Adipocyte (in vitro differentiated cells): ENCODE measurements around the gene CSN1S1.
"Not testable (repeated sequence)": the region's sequence is repeated elsewhere in the genome, so short reads cannot be mapped to it uniquely, and the experiment has no call there.

Experiments used
- DNase-seq: peaks from one replicate; pipeline ENCODE4 v3.0.0-alpha.2; 2015; ENCODE audit warnings: low read depth
- H3K27me3 ChIP-seq: replicated peaks from 2 replicates; pipeline ENCODE4 v1.7.0; 2013; ENCODE audit warnings: mild to moderate bottlenecking, low read length, moderate library complexity; ENCODE audit not compliant: control insufficient read depth, insufficient read depth
- H3K36me3 ChIP-seq: 2 replicates; pipeline ENCODE4 v1.7.0; 2013; ENCODE audit warnings: low read length, mild to moderate bottlenecking, moderate library complexity; ENCODE audit not compliant: control insufficient read depth, insufficient read depth, severe bottlenecking
- H3K4me1 ChIP-seq: 2 replicates; pipeline ENCODE4 v1.7.0; 2013; ENCODE audit warnings: mild to moderate bottlenecking, low read length, moderate library complexity; ENCODE audit not compliant: control insufficient read depth, insufficient read depth
- H3K4me3 ChIP-seq: 2 replicates; pipeline ENCODE4 v1.7.0; 2013; ENCODE audit warnings: mild to moderate bottlenecking, low read length, moderate library complexity
- H3K9ac ChIP-seq: 2 replicates; pipeline ENCODE4 v1.7.0; 2013; ENCODE audit warnings: mild to moderate bottlenecking, low read length, moderate library complexity
- H3K9me3 ChIP-seq: 2 replicates; pipeline ENCODE4 v1.7.0; 2013; ENCODE audit warnings: mild to moderate bottlenecking, low read length, moderate library complexity; ENCODE audit not compliant: control insufficient read depth

Gene CSN1S1

GRCh38 chr4:69923782-69924410 lies 7.0 kb upstream of the CSN1S1 start:
- H3K9ac ChIP-seq, H3K9me3 ChIP-seq, H3K4me1 ChIP-seq, H3K27me3 ChIP-seq, DNase-seq, H3K36me3 ChIP-seq, H3K4me3 ChIP-seq: not testable (repeated sequence)

- DNase-seq = no peak
- no peak overlapping the region for H3K9ac ChIP-seq
- H3K9me3 ChIP-seq = no peaks in the 10 kb centered on the region
- no peaks in the 10 kb centered on the region for H3K27me3 ChIP-seq
- H3K4me1 ChIP-seq = peaks cover 9% of the 10 kb centered on the region
- H3K36me3 ChIP-seq = no peaks in the 10 kb centered on the region
- H3K4me3 ChIP-seq = no peak overlapping the region
Measured at GRCh38 chr4:69934150-69934549, 3.3 kb downstream of the CSN1S1 start.

- Histone ChIP-seq H3K27me3 (no peaks in the 10 kb centered on the region), H3K36me3 (no peaks in the 10 kb centered on the region), H3K4me1 (peaks cover 9% of the 10 kb centered on the region), H3K9ac (no peak overlapping the region), H3K9me3 (no peaks in the 10 kb centered on the region), H3K4me3 (no peak overlapping the region)
- peak; percentile 84 for DNase-seq
Measured at GRCh38 chr4:69936566-69936965, 5.7 kb downstream of the CSN1S1 start.

GRCh38 chr4:69951602-69952001 lies 20.7 kb downstream of the CSN1S1 start:
- Histone ChIP-seq H3K36me3 (no peaks in the 10 kb centered on the region), H3K4me1 (peaks cover 9% of the 10 kb centered on the region), H3K27me3 (no peaks in the 10 kb centered on the region), H3K9me3 (no peaks in the 10 kb centered on the region), H3K4me3 (no peak overlapping the region), H3K9ac (no peak overlapping the region)
- no peak for DNase-seq

GRCh38 chr4:69957209-69957608 lies 26.3 kb downstream of the CSN1S1 start:
- H3K9ac ChIP-seq = no peak overlapping the region
- H3K27me3 ChIP-seq = no peaks in the 10 kb centered on the region
- H3K36me3 ChIP-seq = no peaks in the 10 kb centered on the region
- no peak overlapping the region for H3K4me3 ChIP-seq
- H3K4me1 ChIP-seq = peaks cover 16% of the 10 kb centered on the region
- H3K9me3 ChIP-seq = no peaks in the 10 kb centered on the region
- DNase-seq = no peak

GRCh38 chr4:69965628-69966027 lies 34.8 kb downstream of the CSN1S1 start, which contains the start of gene CSN2:
CSN2 (minus strand) TSS chr4:69965728; CDS start chr4:69960995, 4,733 bp downstream.
- H3K36me3 ChIP-seq = no peaks in the 10 kb centered on the region
- no peaks in the 10 kb centered on the region for H3K9me3 ChIP-seq
- no peak within 1 kb of the TSS for H3K9ac ChIP-seq
- H3K4me1 ChIP-seq = no peaks in the 10 kb centered on the region
- H3K27me3 ChIP-seq = no peaks in the 10 kb centered on the region
- no peak for DNase-seq
- no peak within 1 kb of the TSS for H3K4me3 ChIP-seq

- no peak overlapping the region for H3K9ac ChIP-seq
Measured at GRCh38 chr4:69970071-69970470, 39.2 kb downstream of the CSN1S1 start.

GRCh38 chr4:69974631-69975030 lies 43.8 kb downstream of the CSN1S1 start:
- Histone ChIP-seq H3K9ac (no peak overlapping the region), H3K9me3 (no peaks in the 10 kb centered on the region), H3K36me3 (no peaks in the 10 kb centered on the region), H3K4me1 (peaks cover 15% of the 10 kb centered on the region), H3K27me3 (no peaks in the 10 kb centered on the region), H3K4me3 (no peak overlapping the region)
- DNase-seq = peak; percentile 71

More at GRCh38 chr4:69970071-69970470, 39.2 kb downstream of the CSN1S1 start:
- no peaks in the 10 kb centered on the region for H3K36me3 ChIP-seq
- no peaks in the 10 kb centered on the region for H3K4me1 ChIP-seq
- DNase-seq = peak; percentile 52
- H3K27me3 ChIP-seq = no peaks in the 10 kb centered on the region
- H3K9me3 ChIP-seq = no peaks in the 10 kb centered on the region
- H3K4me3 ChIP-seq = no peak overlapping the region

GRCh38 chr4:69977582-69977981 lies 46.7 kb downstream of the CSN1S1 start:
- H3K4me3 ChIP-seq = peak overlapping the region; percentile 25
- no peaks in the 10 kb centered on the region for H3K36me3 ChIP-seq
- no peaks in the 10 kb centered on the region for H3K27me3 ChIP-seq

GRCh38 chr4:69984030-69984443 lies 53.2 kb downstream of the CSN1S1 start:
- Histone ChIP-seq H3K4me3 (no peak overlapping the region), H3K9ac (no peak overlapping the region), H3K27me3 (no peaks in the 10 kb centered on the region), H3K36me3 (no peaks in the 10 kb centered on the region), H3K9me3 (no peaks in the 10 kb centered on the region), H3K4me1 (no peaks in the 10 kb centered on the region)
- peak; percentile 33 for DNase-seq

More at GRCh38 chr4:69977582-69977981, 46.7 kb downstream of the CSN1S1 start:
- peak; percentile 78 for DNase-seq
- Histone ChIP-seq H3K4me1 (peaks cover 15% of the 10 kb centered on the region), H3K9ac (no peak overlapping the region), H3K9me3 (no peaks in the 10 kb centered on the region)

GRCh38 chr4:69986663-69987062 lies 55.8 kb downstream of the CSN1S1 start:
- no peaks in the 10 kb centered on the region for H3K27me3 ChIP-seq
- no peak for DNase-seq
- H3K9me3 ChIP-seq = no peaks in the 10 kb centered on the region
- H3K4me3 ChIP-seq = no peak overlapping the region
- H3K4me1 ChIP-seq = no peaks in the 10 kb centered on the region
- H3K36me3 ChIP-seq = no peaks in the 10 kb centered on the region
- no peak overlapping the region for H3K9ac ChIP-seq

- Histone ChIP-seq H3K36me3 (no peaks in the 10 kb centered on the region), H3K4me3 (no peak overlapping the region), H3K27me3 (no peaks in the 10 kb centered on the region), H3K4me1 (no peaks in the 10 kb centered on the region), H3K9ac (no peak overlapping the region), H3K9me3 (no peaks in the 10 kb centered on the region)
- DNase-seq = no peak
Measured at GRCh38 chr4:69991016-69991415, 60.1 kb downstream of the CSN1S1 start.
